ENCODE results near the gene KCNS3.

- TF ChIP-seq, protein P1, sequence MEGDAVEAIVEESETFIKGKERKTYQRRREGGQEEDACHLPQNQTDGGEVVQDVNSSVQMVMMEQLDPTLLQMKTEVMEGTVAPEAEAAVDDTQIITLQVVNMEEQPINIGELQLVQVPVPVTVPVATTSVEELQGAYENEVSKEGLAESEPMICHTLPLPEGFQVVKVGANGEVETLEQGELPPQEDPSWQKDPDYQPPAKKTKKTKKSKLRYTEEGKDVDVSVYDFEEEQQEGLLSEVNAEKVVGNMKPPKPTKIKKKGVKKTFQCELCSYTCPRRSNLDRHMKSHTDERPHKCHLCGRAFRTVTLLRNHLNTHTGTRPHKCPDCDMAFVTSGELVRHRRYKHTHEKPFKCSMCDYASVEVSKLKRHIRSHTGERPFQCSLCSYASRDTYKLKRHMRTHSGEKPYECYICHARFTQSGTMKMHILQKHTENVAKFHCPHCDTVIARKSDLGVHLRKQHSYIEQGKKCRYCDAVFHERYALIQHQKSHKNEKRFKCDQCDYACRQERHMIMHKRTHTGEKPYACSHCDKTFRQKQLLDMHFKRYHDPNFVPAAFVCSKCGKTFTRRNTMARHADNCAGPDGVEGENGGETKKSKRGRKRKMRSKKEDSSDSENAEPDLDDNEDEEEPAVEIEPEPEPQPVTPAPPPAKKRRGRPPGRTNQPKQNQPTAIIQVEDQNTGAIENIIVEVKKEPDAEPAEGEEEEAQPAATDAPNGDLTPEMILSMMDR (IDR thresholded peaks at IDR 0.05) = no peak
- TF ChIP-seq EP300 (IDR thresholded peaks at IDR 0.05) = no peak
These were observed at the start of gene KCNS3 for GRCh38 chr2:17878281-17879136.
